WTC11 (cell line): Measurements from ENCODE around the gene METTL21A. TPM values are rescaled to one million over a fixed set of nuclear protein-coding genes. Genes with fewer than 3 reads are reported as not detected.

Experiments used
- ATAC-seq: fragments of 200-7000 bp; cut with Tn5 transposase; 2 replicates; pipeline ENCODE4 v1.10.0; 2021; ENCODE audit warnings: mild to moderate bottlenecking, moderate library complexity
- CTCF ChIA-PET: fragments of 300-600 bp; sonication (Branson Sonifier 250); formaldehyde crosslinking; loops from one replicate; lab custom pipeline; 2021; ENCODE audit warnings: antibody characterized with exemption; lab: Charles Lee
- POLR2A ChIA-PET: fragments of 350-600 bp; sonication (Branson Sonifier 250); formaldehyde crosslinking; loops from one replicate; lab custom pipeline; 2021; ENCODE audit warnings: antibody characterized with exemption; lab: Charles Lee
- DNase-seq: peaks from one replicate; pipeline ENCODE4 v3.0.0; 2021; ENCODE audit warnings: low spot score
- H3K27ac Mint-ChIP-seq: 2 replicates; pipeline ENCODE4 v1.8.0; 2021; ENCODE audit warnings: mixed read lengths
- H3K27me3 Mint-ChIP-seq: 2 replicates; pipeline ENCODE4 v1.8.0; 2021; ENCODE audit warnings: low read depth, mild to moderate bottlenecking, moderate library complexity, mixed read lengths
- H3K36me3 Mint-ChIP-seq: 2 replicates; pipeline ENCODE4 v1.8.0; 2021; ENCODE audit warnings: mixed read lengths
- H3K4me1 Mint-ChIP-seq: 2 replicates; pipeline ENCODE4 v1.8.0; 2022; ENCODE audit warnings: mixed read lengths
- H3K4me3 Mint-ChIP-seq: 2 replicates; pipeline ENCODE4 v1.8.0; 2021; ENCODE audit warnings: mild to moderate bottlenecking, moderate library complexity, mixed read lengths
- H3K9me3 Mint-ChIP-seq: 2 replicates; pipeline ENCODE4 v1.8.0; 2021; ENCODE audit warnings: mixed read lengths
- ETV6 ChIP-seq: sonication (generic); formaldehyde crosslinking; IDR thresholded peaks from 2 replicates; pipeline ENCODE4 v1.8.1; 2022; ENCODE audit warnings: mild to moderate bottlenecking, missing genetic modification reagents
- GABPB1 ChIP-seq: sonication (generic); formaldehyde crosslinking; IDR thresholded peaks from 2 replicates; pipeline ENCODE4 v1.8.1; 2023; ENCODE audit warnings: mild to moderate bottlenecking, missing genetic modification reagents
- HMGA2 ChIP-seq: fragments of 250-450 bp; sonication (Bioruptor Pico); IDR thresholded peaks from 2 replicates; pipeline ENCODE4 v1.4.0; 2021; ENCODE audit warnings: mild to moderate bottlenecking, moderate library complexity
- NR1H2 ChIP-seq: sonication (generic); formaldehyde crosslinking; IDR thresholded peaks from 2 replicates; pipeline ENCODE4 v1.9.0; 2021; ENCODE audit warnings: mild to moderate bottlenecking, moderate library complexity, missing genetic modification reagents
- OVOL2 ChIP-seq: fragments of 250-450 bp; sonication (Bioruptor Pico); IDR thresholded peaks from 2 replicates; pipeline ENCODE4 v1.9.0; 2021; ENCODE audit warnings: mild to moderate bottlenecking, borderline replicate concordance
- RELA ChIP-seq: sonication (generic); formaldehyde crosslinking; IDR thresholded peaks from 2 replicates; pipeline ENCODE4 v1.8.1; 2022; ENCODE audit warnings: missing genetic modification reagents, mild to moderate bottlenecking, borderline replicate concordance
- RORB ChIP-seq: fragments of 250-450 bp; sonication (Bioruptor Pico); IDR thresholded peaks from 2 replicates; pipeline ENCODE4 v1.9.0; 2021; ENCODE audit warnings: mild to moderate bottlenecking
- SP1 ChIP-seq: sonication (generic); formaldehyde crosslinking; conservative IDR thresholded peaks from 2 replicates; pipeline ENCODE4 v1.8.1; 2022; ENCODE audit warnings: missing genetic modification reagents
- TEAD4 ChIP-seq: sonication (generic); formaldehyde crosslinking; IDR thresholded peaks from 2 replicates; pipeline ENCODE4 v1.8.0; 2022; ENCODE audit warnings: mild to moderate bottlenecking, missing genetic modification reagents
- ZNF317 ChIP-seq: sonication (generic); formaldehyde crosslinking; IDR thresholded peaks from 2 replicates; pipeline ENCODE4 v1.8.1; 2023; ENCODE audit warnings: low read depth, mild to moderate bottlenecking, moderate library complexity, missing genetic modification reagents, borderline replicate concordance
- ZNF416 ChIP-seq: fragments of 250-450 bp; sonication (Bioruptor Pico); IDR thresholded peaks from 2 replicates; pipeline ENCODE4 v1.9.0; 2021; ENCODE audit warnings: mild to moderate bottlenecking, inconsistent platforms
- total RNA-seq: library from RNA; stranded (reverse); gene quantifications from 3 replicates; pipeline ENCODE4 v1.2.3, GENCODE V29; 2021
- TF ChIP-seq, protein P1 (sequence below): sonication (generic); formaldehyde crosslinking; IDR thresholded peaks from 2 replicates; pipeline ENCODE4 v1.8.0; 2022; ENCODE audit warnings: mild to moderate bottlenecking, missing genetic modification reagents
- TF ChIP-seq, protein P2 (sequence below): fragments of 250-450 bp; sonication (Bioruptor Pico); IDR thresholded peaks from 2 replicates; pipeline ENCODE4 v1.9.0; 2021; ENCODE audit warnings: mild to moderate bottlenecking
- TF ChIP-seq, protein P3 (sequence below): fragments of 250-450 bp; sonication (Bioruptor Pico); IDR thresholded peaks from 2 replicates; pipeline ENCODE4 v1.9.0; 2021; ENCODE audit warnings: mild to moderate bottlenecking
- TF ChIP-seq, protein P4 (sequence below): sonication (generic); formaldehyde crosslinking; conservative IDR thresholded peaks from 2 replicates; pipeline ENCODE4 v1.8.1; 2022; ENCODE audit warnings: mild to moderate bottlenecking, missing genetic modification reagents
- TF ChIP-seq, protein P5 (sequence below): sonication (generic); formaldehyde crosslinking; IDR thresholded peaks from 2 replicates; pipeline ENCODE4 v1.8.1; 2022; ENCODE audit warnings: mild to moderate bottlenecking, moderate library complexity, missing genetic modification reagents
- TF ChIP-seq, protein P6 (sequence below): fragments of 250-450 bp; sonication (Bioruptor Pico); IDR thresholded peaks from 2 replicates; pipeline ENCODE4 v1.9.0; 2021; ENCODE audit warnings: mild to moderate bottlenecking, borderline replicate concordance

Gene METTL21A
- total RNA-seq, 1 experiment from 2014 or later: 56.4 TPM

DNA sequence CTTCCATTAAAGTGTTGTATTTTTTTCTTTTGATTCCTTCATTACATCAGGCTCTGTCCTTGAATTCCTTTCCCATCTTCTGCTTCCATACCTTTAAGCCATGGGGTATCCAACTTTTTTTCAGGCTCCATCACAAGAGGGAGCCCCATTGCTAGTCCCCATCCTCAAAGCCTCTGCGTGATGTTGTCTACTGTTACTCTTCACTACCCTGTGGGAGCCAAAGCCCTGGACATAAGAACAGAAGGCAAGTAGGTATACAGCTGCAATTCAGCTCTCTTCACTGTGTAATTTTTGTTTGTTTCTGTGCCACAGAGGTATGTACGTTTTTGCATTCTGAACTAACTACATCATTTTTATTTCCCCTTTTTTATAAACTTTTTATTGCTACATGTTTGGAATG, 49.6 kb upstream of the METTL21A start:
- TF ChIP-seq TEAD4 (CRISPR knock-in tag) (no peak), ZNF317 (peak; percentile 93), RELA (CRISPR knock-in tag) (no peak), SP1 (CRISPR knock-in tag) (no peak), ETV6 (CRISPR knock-in tag) (no peak)
- TF ChIP-seq, protein P1, sequence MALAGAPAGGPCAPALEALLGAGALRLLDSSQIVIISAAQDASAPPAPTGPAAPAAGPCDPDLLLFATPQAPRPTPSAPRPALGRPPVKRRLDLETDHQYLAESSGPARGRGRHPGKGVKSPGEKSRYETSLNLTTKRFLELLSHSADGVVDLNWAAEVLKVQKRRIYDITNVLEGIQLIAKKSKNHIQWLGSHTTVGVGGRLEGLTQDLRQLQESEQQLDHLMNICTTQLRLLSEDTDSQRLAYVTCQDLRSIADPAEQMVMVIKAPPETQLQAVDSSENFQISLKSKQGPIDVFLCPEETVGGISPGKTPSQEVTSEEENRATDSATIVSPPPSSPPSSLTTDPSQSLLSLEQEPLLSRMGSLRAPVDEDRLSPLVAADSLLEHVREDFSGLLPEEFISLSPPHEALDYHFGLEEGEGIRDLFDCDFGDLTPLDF (CRISPR knock-in tag): no peak
- TF ChIP-seq, protein P2, sequence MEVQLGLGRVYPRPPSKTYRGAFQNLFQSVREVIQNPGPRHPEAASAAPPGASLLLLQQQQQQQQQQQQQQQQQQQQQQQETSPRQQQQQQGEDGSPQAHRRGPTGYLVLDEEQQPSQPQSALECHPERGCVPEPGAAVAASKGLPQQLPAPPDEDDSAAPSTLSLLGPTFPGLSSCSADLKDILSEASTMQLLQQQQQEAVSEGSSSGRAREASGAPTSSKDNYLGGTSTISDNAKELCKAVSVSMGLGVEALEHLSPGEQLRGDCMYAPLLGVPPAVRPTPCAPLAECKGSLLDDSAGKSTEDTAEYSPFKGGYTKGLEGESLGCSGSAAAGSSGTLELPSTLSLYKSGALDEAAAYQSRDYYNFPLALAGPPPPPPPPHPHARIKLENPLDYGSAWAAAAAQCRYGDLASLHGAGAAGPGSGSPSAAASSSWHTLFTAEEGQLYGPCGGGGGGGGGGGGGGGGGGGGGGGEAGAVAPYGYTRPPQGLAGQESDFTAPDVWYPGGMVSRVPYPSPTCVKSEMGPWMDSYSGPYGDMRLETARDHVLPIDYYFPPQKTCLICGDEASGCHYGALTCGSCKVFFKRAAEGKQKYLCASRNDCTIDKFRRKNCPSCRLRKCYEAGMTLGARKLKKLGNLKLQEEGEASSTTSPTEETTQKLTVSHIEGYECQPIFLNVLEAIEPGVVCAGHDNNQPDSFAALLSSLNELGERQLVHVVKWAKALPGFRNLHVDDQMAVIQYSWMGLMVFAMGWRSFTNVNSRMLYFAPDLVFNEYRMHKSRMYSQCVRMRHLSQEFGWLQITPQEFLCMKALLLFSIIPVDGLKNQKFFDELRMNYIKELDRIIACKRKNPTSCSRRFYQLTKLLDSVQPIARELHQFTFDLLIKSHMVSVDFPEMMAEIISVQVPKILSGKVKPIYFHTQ (CRISPR knock-in tag): no peak
- TF ChIP-seq, protein P3, sequence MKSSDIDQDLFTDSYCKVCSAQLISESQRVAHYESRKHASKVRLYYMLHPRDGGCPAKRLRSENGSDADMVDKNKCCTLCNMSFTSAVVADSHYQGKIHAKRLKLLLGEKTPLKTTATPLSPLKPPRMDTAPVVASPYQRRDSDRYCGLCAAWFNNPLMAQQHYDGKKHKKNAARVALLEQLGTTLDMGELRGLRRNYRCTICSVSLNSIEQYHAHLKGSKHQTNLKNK: no peak
- TF ChIP-seq, protein P4, sequence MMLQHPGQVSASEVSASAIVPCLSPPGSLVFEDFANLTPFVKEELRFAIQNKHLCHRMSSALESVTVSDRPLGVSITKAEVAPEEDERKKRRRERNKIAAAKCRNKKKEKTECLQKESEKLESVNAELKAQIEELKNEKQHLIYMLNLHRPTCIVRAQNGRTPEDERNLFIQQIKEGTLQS (CRISPR knock-in tag): no peak
- H3K4me3 Mint-ChIP-seq: no peak overlapping the region
- ChIA-PET POLR2A (interaction anchor here (0.7 to 1.0 kb wide), 2 partner anchors 36 to 44 kb away, joined by 4 read pairs; partner anchors contain the start of gene CCNYL1), CTCF (interaction anchor here (2.8 kb wide), 1 partner anchor 48 kb away, joined by 11 read pairs; no protein-coding TSS in a partner anchor)
- H3K27me3 Mint-ChIP-seq: no peaks in the 10 kb centered on the region
- ATAC-seq: peak; percentile 84
- no peaks in the 10 kb centered on the region for H3K36me3 Mint-ChIP-seq
- no peak for DNase-seq
- peak overlapping the region; percentile 84 for H3K27ac Mint-ChIP-seq
- peaks cover 41% of the 10 kb centered on the region for H3K4me1 Mint-ChIP-seq
- no peaks in the 10 kb centered on the region for H3K9me3 Mint-ChIP-seq

DNA sequence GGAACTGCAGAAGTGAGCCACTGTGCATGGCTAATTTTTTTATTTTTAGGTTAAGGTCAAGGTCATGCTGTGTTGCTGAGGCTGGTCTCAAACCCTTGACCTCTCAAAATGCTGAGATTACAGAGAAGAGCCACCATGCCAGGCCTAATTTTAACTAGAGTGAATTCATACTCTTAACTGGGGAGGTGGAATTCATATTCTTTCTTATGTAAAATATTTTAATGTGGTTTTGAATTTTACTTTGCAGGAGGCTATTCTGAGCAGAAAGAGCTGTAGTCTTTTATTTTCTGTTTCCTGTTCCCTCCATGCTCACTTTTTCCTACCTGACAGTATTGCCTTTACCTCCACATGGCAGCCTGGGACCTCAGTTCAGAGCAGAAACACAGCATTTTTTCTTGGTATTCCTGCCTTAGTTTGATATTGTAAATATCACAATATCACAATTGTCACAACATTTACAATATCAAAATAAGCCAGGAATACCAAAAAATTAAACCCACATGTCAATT, 49.1 kb upstream of the METTL21A start:
- ChIA-PET POLR2A (interaction anchor here (0.7 to 1.0 kb wide), 2 partner anchors 37 to 45 kb away, joined by 4 read pairs; partner anchors contain the start of gene CCNYL1), CTCF (interaction anchor here (2.8 kb wide), 1 partner anchor 48 kb away, joined by 11 read pairs; no protein-coding TSS in a partner anchor)

More for the DNA sequence above, 49.1 kb upstream of the METTL21A start:
- H3K36me3 Mint-ChIP-seq: no peaks in the 10 kb centered on the region
- no peak overlapping the region for H3K4me3 Mint-ChIP-seq
- DNase-seq (no peak), ATAC-seq (peak; percentile 69)
- peaks cover 41% of the 10 kb centered on the region for H3K4me1 Mint-ChIP-seq
- TF ChIP-seq NR1H2 (CRISPR knock-in tag) (no peak), ZNF416 (CRISPR knock-in tag) (no peak), GABPB1 (CRISPR knock-in tag) (no peak), RORB (no peak), OVOL2 (no peak), HMGA2 (CRISPR knock-in tag) (no peak)
- TF ChIP-seq, protein P5, sequence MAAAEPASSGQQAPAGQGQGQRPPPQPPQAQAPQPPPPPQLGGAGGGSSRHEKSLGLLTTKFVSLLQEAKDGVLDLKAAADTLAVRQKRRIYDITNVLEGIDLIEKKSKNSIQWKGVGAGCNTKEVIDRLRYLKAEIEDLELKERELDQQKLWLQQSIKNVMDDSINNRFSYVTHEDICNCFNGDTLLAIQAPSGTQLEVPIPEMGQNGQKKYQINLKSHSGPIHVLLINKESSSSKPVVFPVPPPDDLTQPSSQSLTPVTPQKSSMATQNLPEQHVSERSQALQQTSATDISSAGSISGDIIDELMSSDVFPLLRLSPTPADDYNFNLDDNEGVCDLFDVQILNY (CRISPR knock-in tag): no peak
- TF ChIP-seq, protein P6, sequence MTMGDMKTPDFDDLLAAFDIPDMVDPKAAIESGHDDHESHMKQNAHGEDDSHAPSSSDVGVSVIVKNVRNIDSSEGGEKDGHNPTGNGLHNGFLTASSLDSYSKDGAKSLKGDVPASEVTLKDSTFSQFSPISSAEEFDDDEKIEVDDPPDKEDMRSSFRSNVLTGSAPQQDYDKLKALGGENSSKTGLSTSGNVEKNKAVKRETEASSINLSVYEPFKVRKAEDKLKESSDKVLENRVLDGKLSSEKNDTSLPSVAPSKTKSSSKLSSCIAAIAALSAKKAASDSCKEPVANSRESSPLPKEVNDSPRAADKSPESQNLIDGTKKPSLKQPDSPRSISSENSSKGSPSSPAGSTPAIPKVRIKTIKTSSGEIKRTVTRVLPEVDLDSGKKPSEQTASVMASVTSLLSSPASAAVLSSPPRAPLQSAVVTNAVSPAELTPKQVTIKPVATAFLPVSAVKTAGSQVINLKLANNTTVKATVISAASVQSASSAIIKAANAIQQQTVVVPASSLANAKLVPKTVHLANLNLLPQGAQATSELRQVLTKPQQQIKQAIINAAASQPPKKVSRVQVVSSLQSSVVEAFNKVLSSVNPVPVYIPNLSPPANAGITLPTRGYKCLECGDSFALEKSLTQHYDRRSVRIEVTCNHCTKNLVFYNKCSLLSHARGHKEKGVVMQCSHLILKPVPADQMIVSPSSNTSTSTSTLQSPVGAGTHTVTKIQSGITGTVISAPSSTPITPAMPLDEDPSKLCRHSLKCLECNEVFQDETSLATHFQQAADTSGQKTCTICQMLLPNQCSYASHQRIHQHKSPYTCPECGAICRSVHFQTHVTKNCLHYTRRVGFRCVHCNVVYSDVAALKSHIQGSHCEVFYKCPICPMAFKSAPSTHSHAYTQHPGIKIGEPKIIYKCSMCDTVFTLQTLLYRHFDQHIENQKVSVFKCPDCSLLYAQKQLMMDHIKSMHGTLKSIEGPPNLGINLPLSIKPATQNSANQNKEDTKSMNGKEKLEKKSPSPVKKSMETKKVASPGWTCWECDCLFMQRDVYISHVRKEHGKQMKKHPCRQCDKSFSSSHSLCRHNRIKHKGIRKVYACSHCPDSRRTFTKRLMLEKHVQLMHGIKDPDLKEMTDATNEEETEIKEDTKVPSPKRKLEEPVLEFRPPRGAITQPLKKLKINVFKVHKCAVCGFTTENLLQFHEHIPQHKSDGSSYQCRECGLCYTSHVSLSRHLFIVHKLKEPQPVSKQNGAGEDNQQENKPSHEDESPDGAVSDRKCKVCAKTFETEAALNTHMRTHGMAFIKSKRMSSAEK (CRISPR knock-in tag): no peak
- H3K9me3 Mint-ChIP-seq: no peaks in the 10 kb centered on the region
- H3K27me3 Mint-ChIP-seq: no peaks in the 10 kb centered on the region
- peak overlapping the region; percentile 80 for H3K27ac Mint-ChIP-seq
